Measurements from ENCODE around the gene OTOF.

DNA sequence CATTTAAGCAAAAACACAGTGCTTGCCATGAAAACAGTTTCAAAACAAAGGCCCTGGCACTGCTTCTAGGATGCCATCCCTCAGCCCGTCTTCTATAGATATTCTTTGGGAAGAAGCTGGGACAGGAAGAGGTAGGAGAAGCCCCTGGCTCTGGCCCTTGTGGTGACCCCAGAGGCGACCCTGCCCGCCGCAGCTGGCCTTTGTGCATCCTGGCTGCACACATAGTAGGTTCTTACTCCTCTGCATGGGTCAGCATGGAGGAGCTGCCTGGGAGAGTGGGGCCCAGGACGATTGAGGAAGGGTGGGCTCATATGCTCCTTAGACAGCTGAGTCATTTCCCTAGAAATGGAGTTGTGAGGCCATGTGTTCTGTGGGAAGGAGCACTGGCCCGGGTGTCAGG is 44.4 kb upstream of the OTOF start:
- no peak for TF ChIP-seq CTCF (IDR thresholded peaks at IDR 0.05)
- TF ChIP-seq POLR2A (IDR thresholded peaks at IDR 0.05): no peak
